Ishikawa (cell line): Measurements from ENCODE around the gene MTMR1.

Experiments
- CEBPB ChIP-seq: IDR thresholded peaks from 2 replicates; pipeline ENCODE4 v1.6.1; 2012
- CREB1 ChIP-seq: IDR thresholded peaks from 2 replicates; pipeline ENCODE4 v1.6.1; 2012; ENCODE audit warnings: low read depth
- EGR1 ChIP-seq: IDR thresholded peaks from 2 replicates; pipeline ENCODE4 v1.6.1; 2012
- EP300 ChIP-seq: IDR thresholded peaks from 2 replicates; pipeline ENCODE4 v1.6.1; 2012; ENCODE audit warnings: borderline replicate concordance
- FOXM1 ChIP-seq: IDR thresholded peaks from 2 replicates; pipeline ENCODE4 v1.6.1; 2012; ENCODE audit warnings: low read depth, borderline replicate concordance
- MAX ChIP-seq: IDR thresholded peaks from 2 replicates; pipeline ENCODE4 v1.6.1; 2012
- NFIC ChIP-seq: IDR thresholded peaks from 2 replicates; pipeline ENCODE4 v1.6.1; 2012
- RAD21 ChIP-seq: IDR thresholded peaks from 2 replicates; pipeline ENCODE4 v1.6.1; 2012; ENCODE audit warnings: low read depth
- TAF1 ChIP-seq: IDR thresholded peaks from 2 replicates; pipeline ENCODE4 v1.6.1; 2012; ENCODE audit warnings: low read depth, mild to moderate bottlenecking
- TCF12 ChIP-seq: IDR thresholded peaks from 2 replicates; pipeline ENCODE4 v1.6.1; 2012; ENCODE audit warnings: low read depth
- TEAD4 ChIP-seq: IDR thresholded peaks from 2 replicates; pipeline ENCODE4 v1.6.1; 2012
- USF1 ChIP-seq: IDR thresholded peaks from 2 replicates; pipeline ENCODE4 v1.6.1; 2012
- YY1 ChIP-seq: IDR thresholded peaks from 2 replicates; pipeline ENCODE4 v1.6.1; 2012; ENCODE audit warnings: low read depth
- ZBTB7A ChIP-seq: IDR thresholded peaks from 2 replicates; pipeline ENCODE4 v1.6.1; 2012; ENCODE audit warnings: low read depth
- TF ChIP-seq, protein P1 (sequence below): IDR thresholded peaks from 2 replicates; pipeline ENCODE4 v1.6.1; 2012; ENCODE audit warnings: low read depth, mild to moderate bottlenecking

MTMR1 gene

DNA sequence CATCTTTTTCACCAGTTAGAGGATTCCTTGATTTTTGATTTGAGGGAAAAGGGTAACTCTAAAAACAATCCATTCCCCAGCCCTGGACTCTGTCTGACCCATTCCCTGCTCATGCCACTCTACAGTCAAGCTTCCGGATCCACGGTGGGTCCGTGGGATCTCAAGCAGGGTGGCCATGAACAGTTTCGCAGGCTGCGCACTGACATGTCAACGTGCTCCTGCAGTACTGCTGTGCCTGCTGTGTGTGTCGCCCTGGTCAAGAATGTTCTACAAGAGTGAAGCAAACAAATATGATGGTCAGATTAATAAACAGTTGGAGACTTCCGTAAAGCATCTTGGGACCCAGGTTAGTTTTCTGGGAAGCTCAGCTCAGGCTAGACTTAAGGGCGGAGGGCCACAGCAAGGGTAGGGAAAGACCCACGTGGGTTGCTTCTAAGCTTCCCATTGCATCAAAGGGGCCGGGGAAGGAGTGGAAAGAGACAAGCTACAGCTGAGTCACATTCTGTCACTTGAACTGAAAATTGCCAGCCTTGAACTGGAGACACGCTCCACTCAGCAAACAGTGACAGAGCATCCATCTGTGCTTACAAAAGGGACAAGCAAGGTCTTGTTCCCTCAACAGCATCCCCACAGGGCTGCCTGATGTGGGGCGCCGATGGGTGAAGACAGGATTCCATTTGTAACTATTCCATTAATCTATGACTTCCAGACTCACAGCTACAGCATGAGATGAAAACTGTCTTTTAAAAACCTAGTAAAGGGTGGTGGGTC is 81.8 kb downstream of the MTMR1 start:
- no peak for TF ChIP-seq MAX
- TF ChIP-seq NFIC: no peak
- TF ChIP-seq TAF1: no peak
- TF ChIP-seq EP300: no peak
- TF ChIP-seq USF1: no peak

GRCh38 chrX:150775569-150776350 is 82.6 kb downstream of the MTMR1 start:
- TF ChIP-seq RAD21 (no peak), TCF12 (no peak), CEBPB (no peak), USF1 (no peak)

DNA sequence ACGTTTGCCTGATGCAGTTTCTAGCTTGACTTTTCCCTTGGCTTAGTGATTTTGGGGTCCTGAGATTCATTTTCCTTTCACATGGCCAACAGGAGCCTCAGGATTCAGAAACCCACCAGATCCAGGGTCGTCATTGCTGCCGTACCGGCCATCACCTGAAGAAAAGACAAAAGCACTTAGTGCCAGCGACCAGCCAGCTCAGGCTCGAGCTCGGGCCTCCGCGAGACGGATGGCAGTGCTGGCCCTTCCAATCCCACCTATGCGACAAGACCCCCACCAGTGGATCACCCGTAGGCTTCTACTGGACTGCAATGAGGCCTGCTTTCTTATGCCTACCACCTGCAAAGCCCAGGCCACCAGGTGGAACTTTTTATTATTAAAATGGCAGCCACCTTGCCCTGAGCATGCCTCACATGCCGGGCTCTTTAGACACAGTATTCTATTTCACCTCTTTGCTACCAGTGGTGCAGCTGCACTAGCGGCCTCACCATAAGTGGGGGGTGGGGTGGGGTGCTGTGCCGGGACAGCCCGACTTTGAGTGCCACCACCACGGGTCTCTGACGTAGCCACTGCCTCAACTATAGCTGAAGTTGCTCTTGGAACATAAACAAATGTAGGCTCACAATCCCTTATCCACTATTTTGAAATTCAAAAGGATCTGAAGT is 84.3 kb downstream of the MTMR1 start:
- TF ChIP-seq RAD21 (no peak), TAF1 (no peak), CEBPB (no peak), ZBTB7A (no peak), TEAD4 (no peak), USF1 (no peak), EP300 (no peak), EGR1 (no peak), NFIC (no peak), FOXM1 (no peak)
- TF ChIP-seq, protein P1, sequence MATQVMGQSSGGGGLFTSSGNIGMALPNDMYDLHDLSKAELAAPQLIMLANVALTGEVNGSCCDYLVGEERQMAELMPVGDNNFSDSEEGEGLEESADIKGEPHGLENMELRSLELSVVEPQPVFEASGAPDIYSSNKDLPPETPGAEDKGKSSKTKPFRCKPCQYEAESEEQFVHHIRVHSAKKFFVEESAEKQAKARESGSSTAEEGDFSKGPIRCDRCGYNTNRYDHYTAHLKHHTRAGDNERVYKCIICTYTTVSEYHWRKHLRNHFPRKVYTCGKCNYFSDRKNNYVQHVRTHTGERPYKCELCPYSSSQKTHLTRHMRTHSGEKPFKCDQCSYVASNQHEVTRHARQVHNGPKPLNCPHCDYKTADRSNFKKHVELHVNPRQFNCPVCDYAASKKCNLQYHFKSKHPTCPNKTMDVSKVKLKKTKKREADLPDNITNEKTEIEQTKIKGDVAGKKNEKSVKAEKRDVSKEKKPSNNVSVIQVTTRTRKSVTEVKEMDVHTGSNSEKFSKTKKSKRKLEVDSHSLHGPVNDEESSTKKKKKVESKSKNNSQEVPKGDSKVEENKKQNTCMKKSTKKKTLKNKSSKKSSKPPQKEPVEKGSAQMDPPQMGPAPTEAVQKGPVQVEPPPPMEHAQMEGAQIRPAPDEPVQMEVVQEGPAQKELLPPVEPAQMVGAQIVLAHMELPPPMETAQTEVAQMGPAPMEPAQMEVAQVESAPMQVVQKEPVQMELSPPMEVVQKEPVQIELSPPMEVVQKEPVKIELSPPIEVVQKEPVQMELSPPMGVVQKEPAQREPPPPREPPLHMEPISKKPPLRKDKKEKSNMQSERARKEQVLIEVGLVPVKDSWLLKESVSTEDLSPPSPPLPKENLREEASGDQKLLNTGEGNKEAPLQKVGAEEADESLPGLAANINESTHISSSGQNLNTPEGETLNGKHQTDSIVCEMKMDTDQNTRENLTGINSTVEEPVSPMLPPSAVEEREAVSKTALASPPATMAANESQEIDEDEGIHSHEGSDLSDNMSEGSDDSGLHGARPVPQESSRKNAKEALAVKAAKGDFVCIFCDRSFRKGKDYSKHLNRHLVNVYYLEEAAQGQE: no peak

GRCh38 chrX:150779385-150779784 is 86.2 kb downstream of the MTMR1 start:
- TF ChIP-seq YY1: no peak
- TF ChIP-seq TCF12: no peak
- TF ChIP-seq TEAD4: no peak
- TF ChIP-seq TAF1: no peak
- no peak for TF ChIP-seq FOXM1
- TF ChIP-seq NFIC: no peak
- no peak for TF ChIP-seq MAX
- TF ChIP-seq ZBTB7A: no peak
- TF ChIP-seq RAD21: no peak
- TF ChIP-seq EGR1: no peak
- TF ChIP-seq CEBPB: no peak
- TF ChIP-seq, protein P1: no peak
- no peak for TF ChIP-seq USF1
- TF ChIP-seq EP300: no peak
- TF ChIP-seq CREB1: no peak

DNA sequence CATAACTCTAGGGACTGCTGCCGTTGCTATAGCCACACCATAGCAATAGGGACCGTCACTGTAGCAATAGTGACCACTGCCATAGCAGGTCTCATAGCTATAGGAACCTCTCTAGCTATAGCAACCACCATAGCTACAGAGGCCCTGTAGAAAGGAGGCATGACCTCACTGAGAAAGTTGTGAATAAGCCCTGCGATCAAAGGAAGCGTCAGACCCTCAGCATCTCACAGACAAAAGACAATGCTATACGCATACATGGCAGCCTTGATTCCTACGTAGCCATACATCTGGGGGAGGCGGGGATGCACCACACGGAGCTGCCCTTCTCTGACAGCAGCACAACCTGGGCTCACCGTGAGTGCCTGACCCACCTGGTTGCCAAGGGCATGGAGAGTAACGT is 88.5 kb downstream of the MTMR1 start:
- TF ChIP-seq USF1 (no peak), TAF1 (no peak), MAX (no peak), YY1 (no peak), CEBPB (no peak), TCF12 (no peak), RAD21 (no peak), TEAD4 (no peak), ZBTB7A (no peak)
- TF ChIP-seq, protein P1: no peak
